ENCODE results near the gene DLEC1. TPM values are rescaled to one million over a fixed set of nuclear protein-coding genes. Genes with fewer than 3 reads are reported as not detected.

Gene DLEC1
- total and polyA plus RNA-seq, 7 experiments from 2014 or later: 0.41 to 9.4 (median 5.6) TPM

- H3K4me3 ChIP-seq (ENCODE audit: low read length): no peak overlapping the region
- H3K27ac ChIP-seq (ENCODE audit: low read depth, low read length): no peak overlapping the region
- H3K27me3 ChIP-seq (ENCODE audit: control insufficient read depth in 2 of 2, insufficient read depth in 2 of 2, low read length in 2 of 2): no peaks in the 10 kb centered on the region
- peaks cover 23 to 94% (median 26%) of the 10 kb centered on the region in 3 experiments for H3K36me3 ChIP-seq (ENCODE audit: control insufficient read depth in 2 of 3, insufficient read depth in 3 of 3, low read length in 3 of 3)
- Mint-ChIP-seq H3K4me1 (peaks cover 4 to 16% (median 6%) of the 10 kb centered on the region in 7 donors), H3K4me3 (no peak overlapping the region), H3K36me3 (peaks cover 0 to 42% (median 12%) of the 10 kb centered on the region in 5 donors), H3K27me3 (no peaks in the 10 kb centered on the region), H3K27ac (peak overlapping the region in 3 of 9 donors; percentile 6 to 45 (median 23)), H3K9me3 (no peaks in the 10 kb centered on the region)
- CTCF ChIA-PET: no interaction called here
- POLR2A ChIA-PET: interaction anchor here (0.8 kb wide), 1 partner anchor 40 kb away, joined by 3 read pairs; no protein-coding TSS in a partner anchor
- no peak for DNase-seq
- no peaks in the 10 kb centered on the region for H3K9me3 ChIP-seq (ENCODE audit: control insufficient read depth in 2 of 3, low read length in 3 of 3)
- intact Hi-C loops (cut with micrococcal nuclease): no loop called here
- ATAC-seq: no peak
- H3K4me1 ChIP-seq (ENCODE audit: control insufficient read depth in 2 of 2, insufficient read depth in 2 of 2, low read length in 2 of 2): no peaks in the 10 kb centered on the region
These were observed 85.5 kb downstream of the DLEC1 start for GRCh38 chr3:38124324-38125122.

- CTCF ChIA-PET: no interaction called here
- Mint-ChIP-seq H3K27me3 (no peaks in the 10 kb centered on the region), H3K36me3 (peaks cover 4 to 47% (median 16%) of the 10 kb centered on the region in 5 donors), H3K4me3 (no peak overlapping the region), H3K27ac (peak overlapping the region in 5 of 9 donors; percentile 6 to 77 (median 53)), H3K4me1 (peaks cover 7 to 20% (median 10%) of the 10 kb centered on the region in 7 donors), H3K9me3 (no peaks in the 10 kb centered on the region)
- Histone ChIP-seq H3K27ac (ENCODE audit: low read depth, low read length) (no peak overlapping the region), H3K9me3 (ENCODE audit: control insufficient read depth in 2 of 3, low read length in 3 of 3) (no peaks in the 10 kb centered on the region), H3K27me3 (ENCODE audit: control insufficient read depth in 2 of 2, insufficient read depth in 2 of 2, low read length in 2 of 2) (no peaks in the 10 kb centered on the region), H3K4me1 (ENCODE audit: control insufficient read depth in 2 of 2, insufficient read depth in 2 of 2, low read length in 2 of 2) (no peaks in the 10 kb centered on the region), H3K36me3 (ENCODE audit: control insufficient read depth in 2 of 3, insufficient read depth in 3 of 3, low read length in 3 of 3) (peaks cover 23 to 95% (median 26%) of the 10 kb centered on the region in 3 experiments), H3K4me3 (ENCODE audit: low read length) (no peak overlapping the region)
- intact Hi-C loops (cut with micrococcal nuclease): no loop called here
- POLR2A ChIA-PET: no interaction called here
- ATAC-seq: no peak
- peak in 1 of 9 donors; percentile 17 for DNase-seq
These were observed 86.5 kb downstream of the DLEC1 start for GRCh38 chr3:38125305-38126120.

- Histone ChIP-seq H3K27me3 (ENCODE audit: control insufficient read depth in 2 of 2, insufficient read depth in 2 of 2, low read length in 2 of 2) (no peaks in the 10 kb centered on the region), H3K27ac (ENCODE audit: low read depth, low read length) (no peak overlapping the region), H3K4me1 (ENCODE audit: control insufficient read depth in 2 of 2, insufficient read depth in 2 of 2, low read length in 2 of 2) (no peaks in the 10 kb centered on the region), H3K9me3 (ENCODE audit: control insufficient read depth in 2 of 3, low read length in 3 of 3) (no peaks in the 10 kb centered on the region), H3K36me3 (ENCODE audit: control insufficient read depth in 2 of 3, insufficient read depth in 3 of 3, low read length in 3 of 3) (peaks cover 23 to 95% (median 26%) of the 10 kb centered on the region in 3 experiments), H3K4me3 (ENCODE audit: low read length) (no peak overlapping the region)
- Mint-ChIP-seq H3K27ac (peak overlapping the region in 2 of 9 donors; percentile 52 to 59), H3K4me1 (peaks cover 5 to 19% (median 13%) of the 10 kb centered on the region in 7 donors), H3K27me3 (no peaks in the 10 kb centered on the region), H3K36me3 (peaks cover 5 to 48% (median 17%) of the 10 kb centered on the region in 5 donors), H3K9me3 (no peaks in the 10 kb centered on the region), H3K4me3 (no peak overlapping the region)
- DNase-seq: no peak
- intact Hi-C loops (cut with micrococcal nuclease): no loop called here
- no peak for ATAC-seq
- ChIA-PET POLR2A (interaction anchor here (0.6 kb wide), 1 partner anchor 10 kb away, joined by 3 read pairs; no protein-coding TSS in a partner anchor), CTCF (no interaction called here)
These were observed 87.3 kb downstream of the DLEC1 start for GRCh38 chr3:38126121-38126892.

- no peaks in the 10 kb centered on the region for H3K27me3 Mint-ChIP-seq
- H3K4me3 Mint-ChIP-seq: no peak overlapping the region
- DNase-seq: no peak
- no peaks in the 10 kb centered on the region for H3K27me3 ChIP-seq (ENCODE audit: control insufficient read depth in 2 of 2, insufficient read depth in 2 of 2, low read length in 2 of 2)
- no peak for ATAC-seq
- H3K36me3 Mint-ChIP-seq: peaks cover 5 to 47% (median 17%) of the 10 kb centered on the region in 5 donors
- peaks cover 23 to 95% (median 26%) of the 10 kb centered on the region in 3 experiments for H3K36me3 ChIP-seq (ENCODE audit: control insufficient read depth in 2 of 3, insufficient read depth in 3 of 3, low read length in 3 of 3)
- H3K9me3 ChIP-seq (ENCODE audit: control insufficient read depth in 2 of 3, low read length in 3 of 3): no peaks in the 10 kb centered on the region
- peak overlapping the region; percentile 32 for H3K27ac ChIP-seq (ENCODE audit: low read depth, low read length)
- H3K4me3 ChIP-seq (ENCODE audit: low read length): no peak overlapping the region
- no peaks in the 10 kb centered on the region for H3K9me3 Mint-ChIP-seq
- ChIA-PET CTCF (interaction anchor here (0.7 kb wide), 1 partner anchor 524 kb away, joined by 4 read pairs; no protein-coding TSS in a partner anchor), POLR2A (interaction anchor here (1.0 to 1.4 kb wide), 2 partner anchors 9 to 37 kb away, joined by 3 to 5 read pairs; partner anchors contain the start of genes ACAA1 and OXSR1)
- H3K27ac Mint-ChIP-seq: peak overlapping the region in 8 of 9 donors; percentile 18 to 89 (median 54)
- no peaks in the 10 kb centered on the region for H3K4me1 ChIP-seq (ENCODE audit: control insufficient read depth in 2 of 2, insufficient read depth in 2 of 2, low read length in 2 of 2)
- H3K4me1 Mint-ChIP-seq: peaks cover 8 to 29% (median 22%) of the 10 kb centered on the region in 7 donors
- intact Hi-C loops (cut with micrococcal nuclease): no loop called here
These were observed 88.7 kb downstream of the DLEC1 start for GRCh38 chr3:38127611-38128302.

- intact Hi-C loops (cut with micrococcal nuclease): no loop called here
- H3K36me3 Mint-ChIP-seq: peaks cover 5 to 45% (median 17%) of the 10 kb centered on the region in 5 donors
- no peaks in the 10 kb centered on the region for H3K27me3 ChIP-seq (ENCODE audit: control insufficient read depth in 2 of 2, insufficient read depth in 2 of 2, low read length in 2 of 2)
- peaks cover 13 to 35% (median 25%) of the 10 kb centered on the region in 7 donors for H3K4me1 Mint-ChIP-seq
- H3K36me3 ChIP-seq (ENCODE audit: control insufficient read depth in 2 of 3, insufficient read depth in 3 of 3, low read length in 3 of 3): peaks cover 23 to 95% (median 26%) of the 10 kb centered on the region in 3 experiments
- H3K27ac ChIP-seq (ENCODE audit: low read depth, low read length): peak overlapping the region; percentile 32
- no peaks in the 10 kb centered on the region for H3K4me1 ChIP-seq (ENCODE audit: control insufficient read depth in 2 of 2, insufficient read depth in 2 of 2, low read length in 2 of 2)
- no peak for ATAC-seq
- peak overlapping the region in 4 of 9 donors; percentile 10 to 65 (median 46) for H3K27ac Mint-ChIP-seq
- no peaks in the 10 kb centered on the region for H3K27me3 Mint-ChIP-seq
- H3K4me3 Mint-ChIP-seq: no peak overlapping the region
- ChIA-PET POLR2A (interaction anchor here (1.0 to 1.4 kb wide), 2 partner anchors 9 to 37 kb away, joined by 3 to 5 read pairs; partner anchors contain the start of genes ACAA1 and OXSR1), CTCF (no interaction called here)
- DNase-seq: no peak
- no peaks in the 10 kb centered on the region for H3K9me3 Mint-ChIP-seq
- H3K4me3 ChIP-seq (ENCODE audit: low read length): no peak overlapping the region
- H3K9me3 ChIP-seq (ENCODE audit: control insufficient read depth in 2 of 3, low read length in 3 of 3): no peaks in the 10 kb centered on the region
These were observed 89.3 kb downstream of the DLEC1 start for GRCh38 chr3:38128303-38128655.

Measured in naive thymus-derived CD4-positive, alpha-beta T cell (primary cell).